22Rv1 (cell line): Measurements from ENCODE around the gene RPL22L1.

Source experiments
- CTCF ChIP-seq: fragments of 450-650 bp; IDR thresholded peaks from 2 replicates; pipeline ENCODE4 v1.5.1; 2017; ENCODE audit warnings: mild to moderate bottlenecking
- ZFX ChIP-seq: fragments of 450-650 bp; IDR thresholded peaks from 2 replicates; pipeline ENCODE4 v1.6.1; 2017; ENCODE audit warnings: antibody characterized with exemption, borderline replicate concordance

- TF ChIP-seq CTCF (no peak), ZFX (no peak)
Measured at GRCh38 chr3:170829546-170830272, 40.3 kb downstream of the RPL22L1 start.
